Measurements from ENCODE around the gene FAM210A.

The FAM210A gene

DNA sequence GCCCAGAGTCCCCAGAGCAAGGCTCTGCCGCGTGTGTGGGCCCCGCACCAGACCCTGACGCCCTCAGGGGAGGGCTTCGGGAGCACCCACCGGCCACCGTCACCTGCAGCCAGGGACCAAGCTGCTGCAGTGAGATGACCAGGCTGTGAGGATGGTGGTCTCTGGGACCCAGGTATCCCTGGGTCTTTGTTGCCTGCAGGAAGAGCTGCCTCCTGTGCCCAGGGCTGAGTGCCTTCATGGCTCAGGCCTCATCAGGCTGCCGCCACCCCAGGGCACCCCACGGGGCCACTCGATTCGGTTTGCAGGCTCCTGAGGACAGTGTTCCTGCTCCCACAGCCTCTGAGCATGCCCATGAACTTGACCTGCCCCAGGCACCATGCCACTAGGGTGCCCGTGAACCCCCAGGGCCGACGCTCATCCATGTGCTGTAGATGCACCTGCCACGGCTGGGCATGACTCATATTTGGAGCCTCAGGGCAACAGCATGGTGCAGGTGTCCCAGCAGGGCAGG, 109.8 kb downstream of the FAM210A start:
- ATAC-seq (no peak), DNase-seq (no peak)
- Mint-ChIP-seq H3K4me1 (peaks cover 67% of the 10 kb centered on the region), H3K27me3 (no peaks in the 10 kb centered on the region), H3K36me3 (ENCODE audit: low read depth) (no peaks in the 10 kb centered on the region), H3K9me3 (no peaks in the 10 kb centered on the region), H3K27ac (peak overlapping the region; percentile 94), H3K4me3 (peak overlapping the region; percentile 82)

DNA sequence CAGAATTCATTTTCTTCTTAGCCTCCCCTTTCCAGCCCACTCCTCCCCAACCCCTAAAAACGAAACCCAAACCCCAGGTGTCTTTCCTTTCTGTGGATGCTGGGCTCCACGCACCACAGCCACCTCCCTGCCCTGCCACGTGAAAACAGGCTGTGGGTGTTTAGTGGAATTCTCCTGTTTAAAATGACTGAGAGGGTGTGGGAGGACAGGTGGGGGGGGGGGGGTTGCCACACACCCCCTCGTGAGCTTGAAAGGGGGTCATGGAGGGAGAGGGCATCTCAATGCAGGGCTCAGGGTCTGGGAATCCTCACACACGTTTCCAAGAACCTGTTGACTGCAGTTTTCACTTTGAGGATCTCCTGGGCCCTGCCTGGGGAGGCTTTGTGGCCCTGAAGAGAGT, 110.3 kb downstream of the FAM210A start:
- no peak for DNase-seq
- no peaks in the 10 kb centered on the region for H3K9me3 Mint-ChIP-seq

DNA sequence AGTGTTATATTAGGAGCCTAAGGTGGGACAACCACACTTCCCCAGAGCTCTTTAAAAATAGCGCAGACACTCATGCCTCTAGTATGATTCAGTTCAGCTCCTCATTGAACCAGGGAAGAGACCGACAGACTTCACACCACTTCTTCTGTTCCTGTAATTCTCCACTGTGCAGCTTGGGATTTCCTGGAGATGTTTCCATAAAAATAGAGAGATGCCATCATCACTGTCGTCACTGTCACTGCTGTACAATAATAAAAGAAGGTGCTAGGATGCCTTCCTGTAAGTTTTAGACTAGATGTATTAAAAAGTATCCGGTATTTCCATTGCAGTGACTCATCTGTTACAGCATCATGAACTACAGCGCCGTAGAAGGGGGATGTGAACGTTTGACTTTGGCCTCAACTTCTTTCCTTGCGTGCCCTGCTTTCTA, 110.9 kb downstream of the FAM210A start:
- DNase-seq (no peak), ATAC-seq (peak; percentile 13)
- no peaks in the 10 kb centered on the region for H3K36me3 Mint-ChIP-seq (ENCODE audit: low read depth)
- peak overlapping the region; percentile 82 for H3K4me3 Mint-ChIP-seq
- H3K9me3 Mint-ChIP-seq, result no peaks in the 10 kb centered on the region
- H3K27me3 Mint-ChIP-seq, result no peaks in the 10 kb centered on the region
- H3K27ac Mint-ChIP-seq, result peak overlapping the region; percentile 94
- peaks cover 78% of the 10 kb centered on the region for H3K4me1 Mint-ChIP-seq

More for the DNA sequence above, 110.3 kb downstream of the FAM210A start:
- no peaks in the 10 kb centered on the region for H3K36me3 Mint-ChIP-seq (ENCODE audit: low read depth)
- H3K27ac Mint-ChIP-seq, result peak overlapping the region; percentile 94
- H3K4me1 Mint-ChIP-seq, result peaks cover 72% of the 10 kb centered on the region
- no peak for ATAC-seq
- H3K4me3 Mint-ChIP-seq, result peak overlapping the region; percentile 82
- no peaks in the 10 kb centered on the region for H3K27me3 Mint-ChIP-seq

DNA sequence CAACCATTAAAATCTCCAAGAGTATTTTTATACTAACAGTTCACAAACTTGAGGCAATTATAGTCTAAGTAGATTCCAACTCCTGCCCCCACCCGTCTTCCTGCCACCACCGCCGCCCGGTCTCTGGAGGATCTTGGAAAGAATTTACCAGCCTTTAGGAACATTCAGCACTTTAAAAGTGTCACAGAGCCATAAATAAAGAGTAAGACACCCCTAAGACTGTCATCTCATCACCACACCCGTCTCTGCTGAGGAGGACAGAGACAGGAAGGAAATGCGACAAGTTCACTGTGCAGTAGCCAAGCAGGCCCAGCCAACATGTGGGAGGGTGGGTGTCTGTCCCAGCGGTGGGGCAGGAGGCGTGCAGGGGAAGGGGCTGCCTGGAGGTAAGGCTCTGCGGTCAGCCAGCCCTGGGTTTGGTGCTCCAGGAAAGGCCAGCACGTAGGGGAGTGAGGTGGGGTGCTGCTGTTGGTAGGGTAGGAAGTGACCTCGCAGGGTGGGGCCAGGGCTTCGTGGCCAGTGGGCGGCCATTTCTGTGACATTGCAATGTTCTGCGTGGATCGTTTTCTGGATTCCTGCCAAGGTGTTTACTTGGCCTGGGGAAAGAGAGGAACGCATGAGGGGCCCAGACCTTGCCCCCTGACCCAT, 111.6 kb downstream of the FAM210A start:
- ATAC-seq, result no peak
- peak overlapping the region; percentile 82 for H3K4me3 Mint-ChIP-seq
- peaks cover 81% of the 10 kb centered on the region for H3K4me1 Mint-ChIP-seq
- no peaks in the 10 kb centered on the region for H3K27me3 Mint-ChIP-seq
- peak; percentile 44 for DNase-seq
- H3K27ac Mint-ChIP-seq, result peak overlapping the region; percentile 94
- no peaks in the 10 kb centered on the region for H3K9me3 Mint-ChIP-seq
- no peaks in the 10 kb centered on the region for H3K36me3 Mint-ChIP-seq (ENCODE audit: low read depth)

DNA sequence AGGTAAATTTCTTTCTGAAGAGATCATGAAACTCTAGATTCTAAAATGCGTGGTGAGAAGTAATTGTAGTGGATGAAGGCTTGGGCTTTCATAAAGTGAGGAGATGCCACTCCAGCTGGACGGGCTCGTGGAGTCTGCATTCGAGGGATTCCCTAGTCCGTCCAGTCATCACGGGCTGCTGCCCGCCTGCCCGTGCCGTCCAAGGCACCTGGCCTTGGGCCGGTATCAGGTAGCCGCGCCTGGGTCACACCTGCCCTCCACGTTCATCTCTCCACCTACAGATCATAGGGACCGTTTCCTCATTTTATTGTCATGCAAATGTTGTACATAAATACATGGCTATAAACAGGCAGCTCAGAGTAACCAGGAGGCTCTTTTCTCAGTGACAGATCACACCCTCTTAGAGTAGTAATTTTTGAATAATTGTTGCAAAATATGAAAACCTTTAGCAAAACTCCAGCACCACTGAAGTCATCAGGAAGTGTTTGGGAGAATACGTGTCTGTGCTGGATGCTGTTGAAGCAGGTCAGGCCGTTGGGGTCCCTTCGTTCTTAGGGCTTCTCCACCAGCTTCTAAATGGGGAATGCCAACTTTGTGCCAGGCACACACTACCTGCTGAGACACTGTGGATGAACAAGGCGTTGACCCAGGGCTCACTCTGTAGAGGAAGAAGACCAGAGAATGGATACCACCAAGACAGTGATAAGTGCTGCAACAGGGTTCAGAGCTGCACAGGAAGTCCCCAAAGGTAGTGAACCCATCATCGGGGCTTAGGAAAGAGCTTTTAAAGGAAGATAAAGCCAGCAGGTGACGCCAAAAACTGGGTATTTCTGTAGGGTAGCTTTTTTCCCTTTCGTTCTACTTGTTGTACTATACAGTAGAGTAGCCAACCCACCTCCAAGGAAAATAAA, 112.5 kb downstream of the FAM210A start:
- Mint-ChIP-seq H3K9me3 (no peaks in the 10 kb centered on the region), H3K27me3 (no peaks in the 10 kb centered on the region), H3K27ac (peak overlapping the region; percentile 94), H3K4me1 (peaks cover 90% of the 10 kb centered on the region), H3K36me3 (ENCODE audit: low read depth) (no peaks in the 10 kb centered on the region), H3K4me3 (peak overlapping the region; percentile 82)
- no peak for DNase-seq
- ATAC-seq, result no peak
